ENCODE results near the gene STEAP2. TPM values are rescaled to one million over a fixed set of nuclear protein-coding genes. Genes with fewer than 3 reads are reported as not detected.

STEAP2 gene
- total RNA-seq = 5.8 and 12.8 TPM in 2 replicates

GRCh38 chr7:90211391-90212148, at the start of gene STEAP2:
Gene STEAP2 (plus strand): TSS chr7:90211740. CDS start chr7:90225083, 13,343 bp downstream.

GRCh38 chr7:90244909-90245851, 33.6 kb downstream of the STEAP2 start, which contains the start of gene CFAP69:
Gene CFAP69 (plus strand): TSS chr7:90245174. CDS start chr7:90245425, 251 bp downstream.

Other genes starting within 250 kb of the STEAP2 start
- 58.1 and 59.0 TPM in 2 replicates for gene STEAP1, start 57.3 kb upstream of the STEAP2 start, total RNA-seq
- gene CFAP69, start 33.4 kb downstream of the STEAP2 start, total RNA-seq = 1.2 and 1.6 TPM in 2 replicates
- gene FAM237B, start 109.6 kb downstream of the STEAP2 start, total RNA-seq = not detected in 2 replicates
- 13.6 and 15.5 TPM in 2 replicates for gene GTPBP10, start 135.0 kb downstream of the STEAP2 start, total RNA-seq
- gene CLDN12, start 191.7 kb downstream of the STEAP2 start, total RNA-seq = 7.1 and 8.5 TPM in 2 replicates

Measured in epithelial cell of umbilical artery (primary cell).